Type B pancreatic cell (in vitro differentiated cells): ENCODE data around the gene CD101. TPM values are rescaled to one million over a fixed set of nuclear protein-coding genes. Genes with fewer than 3 reads are reported as not detected.

Experiments
- DNase-seq: peaks from one replicate; pipeline ENCODE4 v3.0.0; 2021; ENCODE audit warnings: mixed read lengths; ENCODE audit not compliant: unreplicated experiment; ENCODE audit errors: extremely low spot score
- H3K27ac Mint-ChIP-seq: 2 replicates; pipeline ENCODE4 v1.8.0; 2021; ENCODE audit warnings: mild to moderate bottlenecking, mixed read lengths
- H3K27me3 Mint-ChIP-seq: 2 replicates; pipeline ENCODE4 v1.8.0; 2021; ENCODE audit warnings: mixed read lengths
- H3K36me3 Mint-ChIP-seq: 2 replicates; pipeline ENCODE4 v1.8.0; 2021; ENCODE audit warnings: mixed read lengths
- H3K4me1 Mint-ChIP-seq: one replicate; pipeline ENCODE4 v1.8.0; 2021; ENCODE audit warnings: mixed read lengths; ENCODE audit not compliant: unreplicated experiment
- H3K4me3 Mint-ChIP-seq: 2 replicates; pipeline ENCODE4 v1.8.0; 2021; ENCODE audit warnings: mild to moderate bottlenecking, mixed read lengths
- H3K9me3 Mint-ChIP-seq: 2 replicates; pipeline ENCODE4 v1.8.0; 2021; ENCODE audit warnings: mixed read lengths
- total RNA-seq: library from RNA; stranded (reverse); gene quantifications from 2 replicates; pipeline ENCODE4 v1.2.1, GENCODE V29; 2021; ENCODE audit warnings: low replicate concordance
- TF ChIP-seq, protein P1 (sequence below): fragments of 200-600 bp; sonication (generic); conservative IDR thresholded peaks from 2 replicates; pipeline ENCODE4 v1.5.0; 2021; ENCODE audit warnings: antibody characterized with exemption, mild to moderate bottlenecking

The CD101 gene
- total RNA-seq, 1 donor from 2014 or later, result 4.4 TPM

DNA sequence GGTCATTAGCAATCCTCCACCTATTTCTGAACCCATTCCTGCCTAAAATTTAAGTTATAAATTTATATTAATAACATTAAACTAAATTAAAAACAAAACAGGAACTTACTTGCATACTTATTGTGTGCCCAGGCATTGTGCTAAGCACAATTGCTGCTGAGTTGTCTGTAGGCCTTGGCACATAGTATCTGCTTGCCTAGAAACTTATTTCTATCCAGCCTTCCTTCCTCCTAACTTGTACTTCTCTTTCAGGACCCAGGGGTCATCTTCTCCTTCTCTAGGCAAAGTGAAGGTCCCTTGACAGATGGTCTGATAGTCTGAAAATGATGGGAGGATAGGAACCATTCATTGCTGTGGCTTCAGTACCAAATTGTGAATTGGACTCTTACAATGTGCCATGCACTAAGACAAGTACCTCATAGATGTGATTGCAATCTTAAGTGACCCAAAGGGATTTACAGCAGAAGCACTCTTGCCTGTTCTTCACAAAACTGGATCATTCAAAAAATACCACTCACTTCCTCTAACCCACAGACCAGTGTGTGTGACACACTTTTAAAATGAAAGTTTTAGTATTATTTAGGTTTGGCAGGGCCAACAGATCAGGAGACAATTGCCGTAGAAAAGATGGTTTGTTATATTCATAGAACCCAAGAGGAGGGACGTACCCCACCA is 10.3 kb upstream of the CD101 start:
- Mint-ChIP-seq H3K27me3 (no peaks in the 10 kb centered on the region), H3K4me3 (no peak overlapping the region), H3K27ac (no peak overlapping the region), H3K9me3 (peaks cover 14% of the 10 kb centered on the region), H3K4me1 (peaks cover 21% of the 10 kb centered on the region), H3K36me3 (peaks cover 53% of the 10 kb centered on the region)
- TF ChIP-seq, protein P1, sequence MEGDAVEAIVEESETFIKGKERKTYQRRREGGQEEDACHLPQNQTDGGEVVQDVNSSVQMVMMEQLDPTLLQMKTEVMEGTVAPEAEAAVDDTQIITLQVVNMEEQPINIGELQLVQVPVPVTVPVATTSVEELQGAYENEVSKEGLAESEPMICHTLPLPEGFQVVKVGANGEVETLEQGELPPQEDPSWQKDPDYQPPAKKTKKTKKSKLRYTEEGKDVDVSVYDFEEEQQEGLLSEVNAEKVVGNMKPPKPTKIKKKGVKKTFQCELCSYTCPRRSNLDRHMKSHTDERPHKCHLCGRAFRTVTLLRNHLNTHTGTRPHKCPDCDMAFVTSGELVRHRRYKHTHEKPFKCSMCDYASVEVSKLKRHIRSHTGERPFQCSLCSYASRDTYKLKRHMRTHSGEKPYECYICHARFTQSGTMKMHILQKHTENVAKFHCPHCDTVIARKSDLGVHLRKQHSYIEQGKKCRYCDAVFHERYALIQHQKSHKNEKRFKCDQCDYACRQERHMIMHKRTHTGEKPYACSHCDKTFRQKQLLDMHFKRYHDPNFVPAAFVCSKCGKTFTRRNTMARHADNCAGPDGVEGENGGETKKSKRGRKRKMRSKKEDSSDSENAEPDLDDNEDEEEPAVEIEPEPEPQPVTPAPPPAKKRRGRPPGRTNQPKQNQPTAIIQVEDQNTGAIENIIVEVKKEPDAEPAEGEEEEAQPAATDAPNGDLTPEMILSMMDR, result no peak
- DNase-seq, result no peak

DNA sequence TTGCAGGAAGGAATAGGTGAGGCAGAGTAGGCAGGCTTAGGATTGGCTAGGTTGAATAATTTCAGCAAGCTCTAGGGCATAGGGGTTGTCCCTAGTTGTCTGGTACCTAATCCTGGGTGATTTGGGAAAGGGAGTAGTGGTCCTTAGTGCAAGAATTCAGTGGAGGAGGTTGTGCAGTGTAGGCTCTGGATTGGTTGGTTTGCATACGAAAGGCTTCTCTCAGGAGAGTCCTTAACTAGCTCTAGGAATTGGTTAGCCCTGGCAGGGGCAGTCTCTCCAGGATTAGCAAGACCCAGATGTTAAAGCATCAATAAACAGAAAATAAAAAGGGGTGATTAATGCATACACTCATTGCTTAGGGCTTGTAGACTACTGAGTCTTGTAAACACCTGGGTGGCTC is 9.6 kb upstream of the CD101 start:
- Mint-ChIP-seq H3K9me3 (peaks cover 14% of the 10 kb centered on the region), H3K4me3 (no peak overlapping the region), H3K36me3 (peaks cover 50% of the 10 kb centered on the region), H3K4me1 (peaks cover 21% of the 10 kb centered on the region), H3K27me3 (no peaks in the 10 kb centered on the region), H3K27ac (no peak overlapping the region)
- TF ChIP-seq, protein P1, result no peak
- no peak for DNase-seq

DNA sequence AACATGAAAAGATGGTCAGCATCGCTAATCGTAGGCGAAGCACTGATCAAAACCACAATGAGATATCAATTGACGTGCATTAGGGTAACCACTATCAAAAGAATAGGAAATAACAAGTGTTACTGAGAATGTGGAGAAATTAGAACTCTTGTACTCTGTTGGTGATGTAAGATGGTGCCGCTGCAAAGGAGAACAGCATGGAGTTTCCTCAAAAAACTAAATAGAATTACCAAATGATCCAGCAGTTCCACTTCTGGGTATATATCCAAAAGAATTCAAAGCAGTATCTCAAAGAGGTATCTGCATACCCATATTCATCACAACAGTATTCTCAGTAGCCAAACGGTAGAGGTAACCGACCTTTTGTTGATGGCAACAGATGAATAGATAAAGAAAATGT is 8.3 kb upstream of the CD101 start:
- Mint-ChIP-seq H3K27ac (no peak overlapping the region), H3K4me3 (no peak overlapping the region), H3K36me3 (peaks cover 40% of the 10 kb centered on the region), H3K4me1 (peaks cover 21% of the 10 kb centered on the region), H3K27me3 (no peaks in the 10 kb centered on the region), H3K9me3 (peaks cover 14% of the 10 kb centered on the region)
- DNase-seq, result no peak
- TF ChIP-seq, protein P1, result no peak

DNA sequence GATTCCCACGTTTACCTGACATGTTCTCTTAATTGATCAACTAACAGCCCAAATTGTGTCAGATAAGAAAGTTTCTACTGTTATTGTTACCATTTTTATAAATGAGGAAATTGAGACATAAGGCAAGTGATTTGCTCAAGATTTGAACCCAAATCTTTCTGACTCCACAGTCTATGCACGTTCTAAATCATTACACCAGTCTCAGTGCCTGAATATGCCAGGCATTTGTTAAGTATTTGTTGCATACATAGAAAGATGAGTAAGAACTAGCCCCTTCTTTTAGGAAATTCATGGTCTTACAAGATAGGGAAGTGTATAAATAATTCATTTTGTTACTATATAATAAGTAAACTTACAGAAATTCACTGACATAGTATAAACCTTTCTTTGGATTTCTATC is 7.1 kb upstream of the CD101 start:
- TF ChIP-seq, protein P1, result no peak
- Mint-ChIP-seq H3K27ac (no peak overlapping the region), H3K9me3 (peaks cover 16% of the 10 kb centered on the region), H3K4me3 (no peak overlapping the region), H3K36me3 (peaks cover 40% of the 10 kb centered on the region), H3K27me3 (no peaks in the 10 kb centered on the region), H3K4me1 (peaks cover 16% of the 10 kb centered on the region)
- no peak for DNase-seq

DNA sequence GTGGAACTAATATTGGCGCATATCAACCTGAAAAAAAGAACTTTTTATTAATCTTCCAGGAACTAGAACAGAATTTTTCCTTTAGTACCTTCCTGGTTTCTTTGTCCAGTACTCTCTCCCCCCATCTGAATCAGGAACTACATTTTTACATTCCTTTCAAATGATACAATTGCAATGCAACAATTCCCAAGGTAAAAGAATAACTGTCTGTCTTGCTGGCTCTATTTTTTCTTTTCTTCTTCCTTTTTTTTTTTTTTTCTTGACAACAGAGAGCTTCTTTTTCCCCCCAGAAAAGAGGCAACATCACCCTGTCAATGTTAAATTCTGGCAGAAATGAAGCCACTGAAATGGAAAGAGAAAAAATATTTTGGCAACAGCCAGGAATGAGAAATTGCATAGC is 4.5 kb upstream of the CD101 start:
- H3K27me3 Mint-ChIP-seq, result no peaks in the 10 kb centered on the region
- peak overlapping the region; percentile 39 for H3K27ac Mint-ChIP-seq
- DNase-seq, result no peak
- TF ChIP-seq, protein P1, result no peak
- H3K9me3 Mint-ChIP-seq, result peaks cover 22% of the 10 kb centered on the region
- no peak overlapping the region for H3K4me3 Mint-ChIP-seq
- peaks cover 16% of the 10 kb centered on the region for H3K4me1 Mint-ChIP-seq
- H3K36me3 Mint-ChIP-seq, result peaks cover 30% of the 10 kb centered on the region

DNA sequence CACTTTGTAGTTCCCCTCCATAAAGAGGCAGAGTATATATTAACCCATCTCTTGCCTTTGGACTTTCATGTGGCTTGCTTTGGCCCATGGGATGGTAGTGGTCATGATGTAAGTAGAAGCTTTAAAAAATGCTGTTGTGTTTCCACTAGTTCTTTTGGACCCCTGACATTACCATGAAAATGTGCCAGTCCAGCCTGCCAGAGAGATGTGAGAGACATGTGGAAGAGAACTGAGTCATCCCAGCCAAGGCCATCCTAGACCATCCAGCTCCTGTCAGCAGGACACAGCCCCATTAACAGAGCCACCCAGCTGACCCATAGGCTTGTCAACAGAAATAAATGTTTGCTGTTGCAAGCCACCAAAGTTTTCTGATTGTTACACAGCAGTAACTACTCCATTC is 3.9 kb upstream of the CD101 start:
- Mint-ChIP-seq H3K9me3 (peaks cover 19% of the 10 kb centered on the region), H3K36me3 (peaks cover 26% of the 10 kb centered on the region)

More for the DNA sequence above, 3.9 kb upstream of the CD101 start:
- Mint-ChIP-seq H3K4me3 (no peak overlapping the region), H3K27ac (no peak overlapping the region), H3K27me3 (no peaks in the 10 kb centered on the region), H3K4me1 (peaks cover 16% of the 10 kb centered on the region)
- no peak for DNase-seq
- TF ChIP-seq, protein P1, result no peak
